ENCODE results near the gene MACROD2.

MACROD2 gene

GRCh38 chr20:15802020-15802419, 1806.7 kb downstream of the MACROD2 start:
- TF ChIP-seq FOXP2 (optimal IDR thresholded peaks at IDR 0.05; ENCODE audit: borderline replicate concordance, extremely low read depth, extremely low read length, insufficient read depth) (no peak), SIN3A (IDR thresholded peaks at IDR 0.05; ENCODE audit: borderline replicate concordance, insufficient read depth, low read length) (no peak), POLR2AphosphoS5 (IDR thresholded peaks at IDR 0.05; ENCODE audit: low read depth, low read length) (no peak), REST (IDR thresholded peaks at IDR 0.05; ENCODE audit: insufficient read depth in 1 of 2, low read depth in 2 of 2, low read length in 2 of 2) (no peak), TAF1 (IDR thresholded peaks at IDR 0.05; ENCODE audit: borderline replicate concordance, insufficient read depth, low read length) (no peak)

GRCh38 chr20:15805154-15805553, 1809.8 kb downstream of the MACROD2 start:
- TF ChIP-seq REST (IDR thresholded peaks at IDR 0.05; ENCODE audit: insufficient read depth in 1 of 2, low read depth in 2 of 2, low read length in 2 of 2) = no peak
- TF ChIP-seq POLR2AphosphoS5 (IDR thresholded peaks at IDR 0.05; ENCODE audit: low read depth, low read length) = no peak
- TF ChIP-seq TAF1 (IDR thresholded peaks at IDR 0.05; ENCODE audit: borderline replicate concordance, insufficient read depth, low read length) = no peak
- TF ChIP-seq FOXP2 (optimal IDR thresholded peaks at IDR 0.05; ENCODE audit: borderline replicate concordance, extremely low read depth, extremely low read length, insufficient read depth) = no peak
- no peak for TF ChIP-seq SIN3A (IDR thresholded peaks at IDR 0.05; ENCODE audit: borderline replicate concordance, insufficient read depth, low read length)

GRCh38 chr20:15806105-15806504, 1810.8 kb downstream of the MACROD2 start:
- TF ChIP-seq REST (IDR thresholded peaks at IDR 0.05; ENCODE audit: insufficient read depth in 1 of 2, low read depth in 2 of 2, low read length in 2 of 2) (no peak), TAF1 (IDR thresholded peaks at IDR 0.05; ENCODE audit: borderline replicate concordance, insufficient read depth, low read length) (no peak), SIN3A (IDR thresholded peaks at IDR 0.05; ENCODE audit: borderline replicate concordance, insufficient read depth, low read length) (no peak), POLR2AphosphoS5 (IDR thresholded peaks at IDR 0.05; ENCODE audit: low read depth, low read length) (no peak), FOXP2 (optimal IDR thresholded peaks at IDR 0.05; ENCODE audit: borderline replicate concordance, extremely low read depth, extremely low read length, insufficient read depth) (no peak)

GRCh38 chr20:15807271-15807670, 1812.0 kb downstream of the MACROD2 start:
- no peak for TF ChIP-seq SIN3A (IDR thresholded peaks at IDR 0.05; ENCODE audit: borderline replicate concordance, insufficient read depth, low read length)
- no peak for TF ChIP-seq POLR2AphosphoS5 (IDR thresholded peaks at IDR 0.05; ENCODE audit: low read depth, low read length)
- no peak for TF ChIP-seq FOXP2 (optimal IDR thresholded peaks at IDR 0.05; ENCODE audit: borderline replicate concordance, extremely low read depth, extremely low read length, insufficient read depth)
- TF ChIP-seq TAF1 (IDR thresholded peaks at IDR 0.05; ENCODE audit: borderline replicate concordance, insufficient read depth, low read length) = no peak
- no peak for TF ChIP-seq REST (IDR thresholded peaks at IDR 0.05; ENCODE audit: insufficient read depth in 1 of 2, low read depth in 2 of 2, low read length in 2 of 2)

GRCh38 chr20:15811951-15812350, 1816.6 kb downstream of the MACROD2 start:
- TF ChIP-seq POLR2AphosphoS5 (IDR thresholded peaks at IDR 0.05; ENCODE audit: low read depth, low read length) = no peak
- TF ChIP-seq FOXP2 (optimal IDR thresholded peaks at IDR 0.05; ENCODE audit: borderline replicate concordance, extremely low read depth, extremely low read length, insufficient read depth) = no peak
- TF ChIP-seq REST (IDR thresholded peaks at IDR 0.05; ENCODE audit: insufficient read depth in 1 of 2, low read depth in 2 of 2, low read length in 2 of 2) = no peak
- TF ChIP-seq TAF1 (IDR thresholded peaks at IDR 0.05; ENCODE audit: borderline replicate concordance, insufficient read depth, low read length) = no peak
- TF ChIP-seq SIN3A (IDR thresholded peaks at IDR 0.05; ENCODE audit: borderline replicate concordance, insufficient read depth, low read length) = no peak
